GM12878 (cell line): ENCODE results near the gene HDHD2. TPM values are rescaled to one million over a fixed set of nuclear protein-coding genes. Genes with fewer than 3 reads are reported as not detected.

Source experiments
- ATAC-seq: fragments of 200-7000 bp; cut with Tn5 transposase; 3 replicates; pipeline ENCODE4 v1.9.1; 2020; ENCODE audit warnings: mild to moderate bottlenecking, moderate library complexity
- BruUV-seq: library from RNA; stranded (reverse); fragments of 400-500 nt; replicated peaks from 2 replicates; lab custom pipeline; 2021; lab: Mats Ljungman, UMichigan
- CTCF ChIA-PET: fragments of 300-600 bp; sonication (Branson Sonifier 250); formaldehyde crosslinking; extraction: SDS; loops from one replicate; lab custom pipeline; 2021; ENCODE audit warnings: inconsistent platforms; lab: Yijun Ruan, JAX
- POLR2A ChIA-PET: fragments of 350-600 bp; formaldehyde crosslinking; extraction: SDS; loops from one replicate; lab custom pipeline; 2021; ENCODE audit warnings: inconsistent platforms; lab: Charles Lee
- RAD21 ChIA-PET: fragments of 300-600 bp; sonication (Branson Sonifier 250); formaldehyde crosslinking; loops from one replicate; lab custom pipeline; 2023; ENCODE audit warnings: antibody characterized with exemption; ENCODE audit not compliant: unreplicated experiment; lab: Charles Lee
- SMC1A ChIA-PET: fragments of 300-600 bp; sonication (Branson Sonifier 250); formaldehyde crosslinking; loops from one replicate; lab custom pipeline; 2023; ENCODE audit not compliant: unreplicated experiment, uncharacterized antibody; lab: Charles Lee
- DNase-seq: peaks from one replicate; pipeline ENCODE4 v3.0.0-alpha.2; 2011; ENCODE audit warnings: low read depth, low spot score
- FAIRE-seq: peaks from 3 replicates; lab custom pipeline; 2011; peaks lifted over from hg19 to GRCh38; lab: Jason Lieb, UNC
- H2AFZ ChIP-seq: 2 replicates; pipeline ENCODE4 v1.6.0; 2011; ENCODE audit warnings: low read depth, low read length, control low read depth; ENCODE audit not compliant: control insufficient read depth
- H3K27ac ChIP-seq: 2 replicates; pipeline ENCODE4 v1.5.1; 2011; ENCODE audit warnings: control low read depth; ENCODE audit not compliant: control insufficient read depth, insufficient read depth
- H3K27me3 ChIP-seq, 2 experiments: replicated peaks in 1 of 2; 2 replicates each; pipeline versions ENCODE4 v1.6.0 to v1.6.1; 2011; ENCODE audit warnings: low read length in 1 of 2; ENCODE audit not compliant: control insufficient read depth in 2 of 2, insufficient read depth in 2 of 2
- H3K36me3 ChIP-seq, 2 experiments: 2 replicates each; pipeline ENCODE4 v1.5.1; 2011; ENCODE audit warnings: low read length in 1 of 2; ENCODE audit not compliant: control insufficient read depth in 2 of 2, insufficient read depth in 2 of 2
- H3K4me1 ChIP-seq: 2 replicates; pipeline ENCODE4 v1.6.1; 2011; ENCODE audit warnings: mild to moderate bottlenecking, low read length, moderate library complexity, mixed read lengths; ENCODE audit not compliant: control insufficient read depth, insufficient read depth
- H3K4me2 ChIP-seq: 2 replicates; pipeline ENCODE4 v1.6.0; 2011; ENCODE audit warnings: control low read depth; ENCODE audit not compliant: control insufficient read depth, insufficient read depth
- H3K4me3 ChIP-seq: fragments of 200-600 bp; sonication (generic); 2 replicates; pipeline ENCODE4 v1.5.1; 2016
- H3K79me2 ChIP-seq: 2 replicates; pipeline ENCODE4 v1.6.0; 2011; ENCODE audit warnings: low read length; ENCODE audit not compliant: control insufficient read depth, insufficient read depth
- H3K9ac ChIP-seq: 2 replicates; pipeline ENCODE4 v1.8.0; 2011; ENCODE audit warnings: low read length, control low read depth, mixed read lengths; ENCODE audit not compliant: control insufficient read depth, insufficient read depth
- H3K9me3 ChIP-seq: replicated peaks from 3 replicates; pipeline ENCODE4 v1.5.1; 2011; ENCODE audit warnings: mild to moderate bottlenecking, low read length; ENCODE audit not compliant: control insufficient read depth, insufficient read depth
- H4K20me1 ChIP-seq: 2 replicates; pipeline ENCODE4 v1.6.0; 2011; ENCODE audit not compliant: control insufficient read depth, insufficient read depth
- CBFB ChIP-seq: IDR thresholded peaks from 2 replicates; pipeline ENCODE4 v1.6.1; 2016; ENCODE audit warnings: antibody characterized with exemption, low read depth
- EZH2 ChIP-seq: IDR thresholded peaks from 2 replicates; pipeline ENCODE4 v1.6.1; 2012; ENCODE audit warnings: low read depth, mild to moderate bottlenecking, control low read depth, inconsistent platforms, low read length, borderline replicate concordance; ENCODE audit not compliant: control insufficient read depth
- HDAC6 ChIP-seq: fragments of 200-600 bp; sonication (generic); IDR thresholded peaks from one replicate; pipeline ENCODE4 v1.8.0; 2017; ENCODE audit warnings: antibody characterized with exemption; ENCODE audit not compliant: unreplicated experiment
- JUNB ChIP-seq: IDR thresholded peaks from 2 replicates; pipeline ENCODE4 v1.6.1; 2016; ENCODE audit warnings: antibody characterized with exemption, mild to moderate bottlenecking
- JUND ChIP-seq: IDR thresholded peaks from 2 replicates; pipeline ENCODE4 v1.6.1; 2012; ENCODE audit warnings: low read depth, mild to moderate bottlenecking, low read length, improper control_type of control experiment, moderate library complexity
- KLF5 ChIP-seq: fragments of 450-650 bp; IDR thresholded peaks from 2 replicates; pipeline ENCODE4 v1.6.1; 2014; ENCODE audit warnings: mild to moderate bottlenecking; ENCODE audit not compliant: partially characterized antibody
- MYC ChIP-seq: IDR thresholded peaks from 2 replicates; pipeline ENCODE4 v1.6.1; 2011; ENCODE audit warnings: mild to moderate bottlenecking, low read length, moderate library complexity, inconsistent platforms; ENCODE audit not compliant: insufficient read depth, insufficient replicate concordance, insufficient read length, severe bottlenecking
- NFXL1 ChIP-seq: fragments of 450-650 bp; IDR thresholded peaks from 2 replicates; pipeline ENCODE4 v1.6.1; 2017; ENCODE audit warnings: antibody characterized with exemption, mild to moderate bottlenecking, borderline replicate concordance
- NFYA ChIP-seq: IDR thresholded peaks from 2 replicates; pipeline ENCODE4 v1.6.1; 2011; ENCODE audit warnings: low read depth, mild to moderate bottlenecking, low read length, improper control_type of control experiment, borderline replicate concordance
- NFYB ChIP-seq: IDR thresholded peaks from 2 replicates; pipeline ENCODE4 v1.6.1; 2011; ENCODE audit warnings: low read depth, mild to moderate bottlenecking, low read length, improper control_type of control experiment, moderate library complexity; ENCODE audit not compliant: insufficient read depth
- RBBP5 ChIP-seq: fragments of 200-600 bp; sonication (generic); conservative IDR thresholded peaks from 2 replicates; pipeline ENCODE4 v1.6.1; 2016
- RCOR1 ChIP-seq: conservative IDR thresholded peaks from 2 replicates; pipeline ENCODE4 v1.6.1; 2012; ENCODE audit warnings: low read depth, low read length, improper control_type of control experiment
- SREBF1 ChIP-seq: IDR thresholded peaks from 2 replicates; pipeline ENCODE4 v1.6.1; 2012; ENCODE audit warnings: mild to moderate bottlenecking, low read length
- STAT3 ChIP-seq: IDR thresholded peaks from 2 replicates; pipeline ENCODE4 v1.6.1; 2011; ENCODE audit warnings: low read depth, low read length, improper control_type of control experiment
- USF1 ChIP-seq: IDR thresholded peaks from 2 replicates; pipeline ENCODE4 v1.6.1; 2011; ENCODE audit warnings: borderline replicate concordance, low read depth, mild to moderate bottlenecking, moderate library complexity, mixed read lengths, low read length; ENCODE audit not compliant: insufficient read depth; ENCODE audit errors: extremely low read length
- YY1 ChIP-seq: IDR thresholded peaks from 2 replicates; pipeline ENCODE4 v1.6.1; 2011; ENCODE audit warnings: low read depth, mild to moderate bottlenecking, low read length
- ZBTB11 ChIP-seq: fragments of 450-650 bp; formaldehyde crosslinking; IDR thresholded peaks from 2 replicates; pipeline ENCODE4 v1.5.0; 2022; ENCODE audit warnings: mild to moderate bottlenecking, missing genetic modification characterization
- WGBS: methylation state at CpG from one replicate; pipeline ENCODE4 v1.1.6; 2016; ENCODE audit warnings: low lambda C conversion rate; ENCODE audit not compliant: insufficient replicate concordance, insufficient coverage; ENCODE audit errors: missing lambda C conversion rate; 5-methylcytosine and 5-hydroxymethylcytosine counted together
- in situ Hi-C: fragments of 300-500 bp; cut with MboI; formaldehyde crosslinking; loops from 9 replicates; pipeline ENCODE4 v1.14.3; 2018; ENCODE audit warnings: mixed read lengths
- intact Hi-C: fragments of 100-400 bp; cut with micrococcal nuclease; formaldehyde crosslinking; loops from one replicate; pipeline ENCODE4 v1.14.2; 2022; ENCODE audit not compliant: unreplicated experiment
- polyA plus RNA-seq, 11 experiments: library from polyadenylated mRNA; depleted of rRNA in 4 of 11; unstranded in 6 of 11; stranded (reverse) in 5 of 11; fragments of >200 nt; fragmentation: Nextera tagmentation in 4 of 11; fragmentation: Illumina TruSeq in 1 of 11; extraction: Ambion mirVana in 4 of 11; extraction: Trizol in 1 of 11; gene quantifications; 1 replicate in 1 of 11; 2 replicates in 10 of 11; pipeline versions ENCODE4 v1.2.1 to v1.2.3, GENCODE V29; 2011 to 2016; ENCODE audit warnings: inconsistent platforms in 2 of 11, missing spikeins in 2 of 11, low read depth in 1 of 11
- total RNA-seq, 4 experiments: library from RNA; depleted of rRNA in 3 of 4; stranded (reverse); fragments of >200 nt in 3 of 4; fragmentation: Illumina TruSeq in 1 of 4; extraction: Trizol in 1 of 4; gene quantifications; 2 replicates each; pipeline versions ENCODE4 v1.2.1 to v1.2.3, GENCODE V29; 2013 to 2021

Gene HDHD2
- total and polyA plus RNA-seq, 10 of the 15 experiments (the other 5 are each of a cell fraction or from before 2014, with no cell fraction given) = 4.6 to 29.1 (median 17.7) TPM

- Histone ChIP-seq H3K9ac (no peak overlapping the region), H3K27me3 (no peaks in the 10 kb centered on the region; a peak in 2 of 4 replicates), H2AFZ (no peak overlapping the region), H3K4me1 (no peaks in the 10 kb centered on the region), H3K4me2 (no peak overlapping the region), H3K36me3 (no peaks in the 10 kb centered on the region), H4K20me1 (no peaks in the 10 kb centered on the region), H3K79me2 (no peaks in the 10 kb centered on the region), H3K9me3 (no peaks in the 10 kb centered on the region), H3K4me3 (no peak overlapping the region), H3K27ac (no peak overlapping the region)
- no TSS peak for BruUV-seq
- no peak for DNase-seq
- in situ Hi-C loops (no loop called here), intact Hi-C loops (no loop called here)
- no peak for FAIRE-seq
- ChIA-PET RAD21 (no interaction called here), SMC1A (interaction anchor here (0.6 to 1.2 kb wide), 4 partner anchors 9 to 23 kb away, joined by 3 to 7 read pairs (median 4); no protein-coding TSS in a partner anchor), POLR2A (no interaction called here), CTCF (interaction anchor here (1.0 to 1.9 kb wide), 2 partner anchors 13 to 141 kb away, joined by 3 to 5 read pairs; no protein-coding TSS in a partner anchor)
- WGBS = 2% methylated on average over 2 of the region's 2 CpGs
- ATAC-seq = no peak
- TF ChIP-seq JUND (no peak), MYC (no peak), HDAC6 (no peak), NFXL1 (no peak), RCOR1 (no peak), RBBP5 (no peak), EZH2 (no peak), JUNB (no peak), ZBTB11 (CRISPR knock-in tag) (no peak), CBFB (no peak), KLF5 (no peak), YY1 (no peak), NFYB (no peak), USF1 (no peak), STAT3 (no peak), NFYA (no peak), SREBF1 (no peak)
Observed at GRCh38 chr18:47191961-47192360, 41.7 kb upstream of the HDHD2 start.
